ENCODE data around the gene GYS1.

- TF ChIP-seq CTCF (conservative IDR thresholded peaks at IDR 0.05 in 1 of 2, IDR thresholded peaks at IDR 0.05 in 1 of 2; ENCODE audit: extremely low read depth in 1 of 2, insufficient read depth in 1 of 2, low read depth in 1 of 2, low read length in 2 of 2) = no peak
- TF ChIP-seq EZH2 (IDR thresholded peaks at IDR 0.05; ENCODE audit: borderline replicate concordance, low read length) = no peak
Observed at GRCh38 chr19:48925240-48925843, 67.8 kb downstream of the GYS1 start.

All from mammary epithelial cell (primary cell).